CD14-positive monocyte (primary cell): ENCODE data around the gene FOXC1. TPM values are rescaled to one million over a fixed set of nuclear protein-coding genes. Genes with fewer than 3 reads are reported as not detected.

Source experiments
- DNase-seq, 3 donors: peaks; one replicate each; pipeline ENCODE4 v3.0.0-alpha.2; 2011 to 2022
- H2AFZ ChIP-seq: 2 replicates; pipeline ENCODE4 v1.6.0; 2012; ENCODE audit warnings: mild to moderate bottlenecking, low read depth, low read length, inconsistent platforms; ENCODE audit not compliant: insufficient read depth, poor library complexity, severe bottlenecking
- H3K27ac ChIP-seq, 2 donors: 1 replicate in 1 of 2; 2 replicates in 1 of 2; pipeline ENCODE4 v1.5.1; 2012 to 2013; ENCODE audit warnings: low read length in 2 of 2, control low read depth in 1 of 2, inconsistent platforms in 1 of 2, low read depth in 1 of 2, mild to moderate bottlenecking in 1 of 2
- H3K27me3 ChIP-seq, 2 donors: one replicate each; pipeline versions ENCODE4 v1.6.0 to v1.6.1; 2011 to 2013; ENCODE audit warnings: low read length in 2 of 2; ENCODE audit not compliant: control insufficient read depth in 2 of 2, insufficient read depth in 2 of 2
- H3K36me3 ChIP-seq, 2 donors: replicated peaks in 1 of 2; 1 replicate in 1 of 2; 2 replicates in 1 of 2; pipeline versions ENCODE4 v1.5.1 to v1.6.1; 2012 to 2013; ENCODE audit warnings: low read length in 2 of 2, control low read depth in 1 of 2, inconsistent platforms in 1 of 2, mild to moderate bottlenecking in 1 of 2; ENCODE audit not compliant: insufficient read depth in 2 of 2, control insufficient read depth in 1 of 2
- H3K4me1 ChIP-seq, 2 donors: 1 replicate in 1 of 2; 2 replicates in 1 of 2; pipeline versions ENCODE4 v1.5.1 to v1.6.1; 2012 to 2013; ENCODE audit warnings: low read length in 2 of 2, control low read depth in 1 of 2, inconsistent platforms in 1 of 2, mild to moderate bottlenecking in 1 of 2, moderate library complexity in 1 of 2; ENCODE audit not compliant: insufficient read depth in 2 of 2, control insufficient read depth in 1 of 2
- H3K4me2 ChIP-seq: replicated peaks from 2 replicates; pipeline ENCODE3; 2012; ENCODE audit warnings: low read length, moderate library complexity, mild to moderate bottlenecking; ENCODE audit not compliant: poor library complexity, severe bottlenecking; ENCODE audit errors: extremely low read depth
- H3K4me3 ChIP-seq, 3 experiments: fragments of 200-600 bp in 1 of 3; sonication (generic) in 1 of 3; replicated peaks in 1 of 3; 1 replicate in 2 of 3; 2 replicates in 1 of 3; pipeline ENCODE4 v1.5.1; 2011 to 2013; ENCODE audit warnings: low read length in 3 of 3, mild to moderate bottlenecking in 3 of 3, control low read depth in 2 of 3, low read depth in 2 of 3, inconsistent platforms in 1 of 3, moderate library complexity in 1 of 3
- H3K79me2 ChIP-seq: 2 replicates; pipeline ENCODE4 v1.6.0; 2012; ENCODE audit warnings: mild to moderate bottlenecking, control low read depth, inconsistent platforms, low read length, moderate library complexity; ENCODE audit not compliant: insufficient read depth
- H3K9ac ChIP-seq: 2 replicates; pipeline ENCODE4 v1.6.0; 2017; ENCODE audit warnings: low read length, mild to moderate bottlenecking; ENCODE audit not compliant: insufficient read depth, poor library complexity, severe bottlenecking
- H3K9me3 ChIP-seq, 2 donors: replicated peaks in 1 of 2; 1 replicate in 1 of 2; 2 replicates in 1 of 2; pipeline versions ENCODE4 v1.5.1 to v1.6.1; 2012 to 2013; ENCODE audit warnings: low read length in 2 of 2, control low read depth in 1 of 2; ENCODE audit not compliant: control insufficient read depth in 1 of 2, insufficient read depth in 1 of 2
- H4K20me1 ChIP-seq: 2 replicates; pipeline ENCODE4 v1.6.0; 2012; ENCODE audit warnings: mild to moderate bottlenecking, low read length, control low read depth, moderate library complexity; ENCODE audit not compliant: insufficient read depth
- H3K27ac Mint-ChIP-seq, 7 donors: one replicate each; pipeline ENCODE4 v1.8.0; 2020; ENCODE audit warnings: mild to moderate bottlenecking in 7 of 7, mixed read lengths in 7 of 7, moderate library complexity in 6 of 7, inconsistent platforms in 2 of 7
- H3K27me3 Mint-ChIP-seq, 3 donors: one replicate each; pipeline ENCODE4 v1.8.0; 2021 to 2022; ENCODE audit warnings: low read depth in 3 of 3, mild to moderate bottlenecking in 3 of 3, mixed read lengths in 3 of 3, moderate library complexity in 3 of 3, inconsistent platforms in 1 of 3
- H3K36me3 Mint-ChIP-seq, 2 donors: one replicate each; pipeline ENCODE4 v1.8.0; 2020; ENCODE audit warnings: mixed read lengths in 2 of 2, inconsistent platforms in 1 of 2, mild to moderate bottlenecking in 1 of 2
- H3K4me1 Mint-ChIP-seq: one replicate; pipeline ENCODE4 v1.8.0; 2020; ENCODE audit warnings: mild to moderate bottlenecking, mixed read lengths
- H3K4me3 Mint-ChIP-seq, 2 donors: one replicate each; pipeline ENCODE4 v1.8.0; 2020; ENCODE audit warnings: mild to moderate bottlenecking in 2 of 2, mixed read lengths in 2 of 2, moderate library complexity in 1 of 2
- H3K9me3 Mint-ChIP-seq, 7 donors: one replicate each; pipeline ENCODE4 v1.8.0; 2020 to 2022; ENCODE audit warnings: mixed read lengths in 7 of 7, mild to moderate bottlenecking in 6 of 7, moderate library complexity in 6 of 7, inconsistent platforms in 2 of 7
- CTCF ChIP-seq: fragments of 200-600 bp; IDR thresholded peaks from one replicate; pipeline ENCODE4 v1.8.0; 2022; ENCODE audit warnings: antibody characterized with exemption, mild to moderate bottlenecking
- WGBS: methylation state at CpG from one replicate; pipeline ENCODE4 v1.1.5; 2013; ENCODE audit warnings: missing lambda C conversion rate; ENCODE audit not compliant: insufficient coverage; 5-methylcytosine and 5-hydroxymethylcytosine counted together
- intact Hi-C, 2 donors: fragments of 100-400 bp; cut with micrococcal nuclease; formaldehyde crosslinking; loops; one replicate each; pipeline versions ENCODE4 v1.15.0 to v1.15.1; 2023
- polyA plus RNA-seq, 3 donors: library from polyadenylated mRNA; depleted of rRNA in 1 of 3; unstranded in 2 of 3; stranded (reverse) in 1 of 3; fragments of 300-500 nt in 2 of 3; fragments of >200 nt in 1 of 3; fragmentation: Illumina TruSeq in 2 of 3; gene quantifications; 1 replicate in 2 of 3; 2 replicates in 1 of 3; pipeline ENCODE4 v1.2.3, GENCODE V29; 2012 to 2021

Gene FOXC1
- polyA plus RNA-seq, 3 donors, result 0.36 TPM; not detected in 2

GRCh38 chr6:1579096-1579495 lies 30.6 kb upstream of the FOXC1 start:
- Histone ChIP-seq H3K4me2 (no peak overlapping the region), H3K36me3 (no peaks in the 10 kb centered on the region), H2AFZ (no peak overlapping the region), H4K20me1 (no peaks in the 10 kb centered on the region), H3K27me3 (no peaks in the 10 kb centered on the region), H3K9ac (no peak overlapping the region), H3K9me3 (no peaks in the 10 kb centered on the region), H3K79me2 (no peaks in the 10 kb centered on the region), H3K27ac (no peak overlapping the region), H3K4me3 (no peak overlapping the region), H3K4me1 (no peaks in the 10 kb centered on the region)
- no peak overlapping the region for H3K4me3 Mint-ChIP-seq
- no peak for TF ChIP-seq CTCF
- H3K36me3 Mint-ChIP-seq, result no peaks in the 10 kb centered on the region
- peaks cover 3 to 13% (median 5%) of the 10 kb centered on the region in 3 donors for H3K27me3 Mint-ChIP-seq
- DNase-seq, result no peak
- H3K27ac Mint-ChIP-seq, result no peak overlapping the region
- 96% methylated on average over 4 of the region's 5 CpGs for WGBS
- H3K4me1 Mint-ChIP-seq, result peaks cover 3% of the 10 kb centered on the region
- intact Hi-C loops, result no loop called here
- H3K9me3 Mint-ChIP-seq, result peaks cover 0 to 2% (median 0%) of the 10 kb centered on the region in 7 donors

- H3K4me3 ChIP-seq, result no peak overlapping the region
- H3K27ac ChIP-seq, result no peak overlapping the region
- Mint-ChIP-seq H3K4me1 (peaks cover 3% of the 10 kb centered on the region), H3K27me3 (peaks cover 3 to 13% (median 5%) of the 10 kb centered on the region in 3 donors), H3K4me3 (no peak overlapping the region), H3K9me3 (peaks cover 0 to 2% (median 0%) of the 10 kb centered on the region in 7 donors), H3K36me3 (no peaks in the 10 kb centered on the region), H3K27ac (no peak overlapping the region)
- DNase-seq, result no peak
- no peak overlapping the region for H2AFZ ChIP-seq
- no peak overlapping the region for H3K9ac ChIP-seq
- H3K9me3 ChIP-seq, result no peaks in the 10 kb centered on the region
- no peaks in the 10 kb centered on the region for H3K79me2 ChIP-seq
- H3K27me3 ChIP-seq, result no peaks in the 10 kb centered on the region
- no peak overlapping the region for H3K4me2 ChIP-seq
- no peak for TF ChIP-seq CTCF
- no peaks in the 10 kb centered on the region for H4K20me1 ChIP-seq
- intact Hi-C loops, result no loop called here
- H3K4me1 ChIP-seq, result no peaks in the 10 kb centered on the region
- 85% methylated on average over 4 of the region's 6 CpGs for WGBS
- no peaks in the 10 kb centered on the region for H3K36me3 ChIP-seq
Observed at GRCh38 chr6:1580109-1580508, 29.6 kb upstream of the FOXC1 start.
